GM21528 (cell line): ENCODE results near the gene KLHL21.
"Not testable (repeated sequence)": the region's sequence is repeated elsewhere in the genome, so short reads cannot be mapped to it uniquely, and the experiment has no call there.

Experiments used
- ATAC-seq: cut with Tn5 transposase; IDR thresholded peaks from one replicate; pipeline ENCODE4 v1.9.1; 2021; ENCODE audit warnings: mild to moderate bottlenecking, moderate library complexity; ENCODE audit not compliant: unreplicated experiment, low FRiP score

KLHL21 gene, protein sequence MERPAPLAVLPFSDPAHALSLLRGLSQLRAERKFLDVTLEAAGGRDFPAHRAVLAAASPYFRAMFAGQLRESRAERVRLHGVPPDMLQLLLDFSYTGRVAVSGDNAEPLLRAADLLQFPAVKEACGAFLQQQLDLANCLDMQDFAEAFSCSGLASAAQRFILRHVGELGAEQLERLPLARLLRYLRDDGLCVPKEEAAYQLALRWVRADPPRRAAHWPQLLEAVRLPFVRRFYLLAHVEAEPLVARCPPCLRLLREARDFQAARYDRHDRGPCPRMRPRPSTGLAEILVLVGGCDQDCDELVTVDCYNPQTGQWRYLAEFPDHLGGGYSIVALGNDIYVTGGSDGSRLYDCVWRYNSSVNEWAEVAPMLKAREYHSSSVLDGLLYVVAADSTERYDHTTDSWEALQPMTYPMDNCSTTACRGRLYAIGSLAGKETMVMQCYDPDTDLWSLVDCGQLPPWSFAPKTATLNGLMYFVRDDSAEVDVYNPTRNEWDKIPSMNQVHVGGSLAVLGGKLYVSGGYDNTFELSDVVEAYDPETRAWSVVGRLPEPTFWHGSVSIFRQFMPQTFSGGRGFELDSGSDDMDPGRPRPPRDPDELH

GRCh38 chr1:6602669-6603237 is at the start of gene KLHL21:
Gene KLHL21 (minus strand): TSS chr1:6602869. CDS start chr1:6602817, 52 bp downstream.
- peak; percentile 55 for ATAC-seq

GRCh38 chr1:6651909-6652308 is 49.2 kb upstream of the KLHL21 start:
- no peak for ATAC-seq

DNA sequence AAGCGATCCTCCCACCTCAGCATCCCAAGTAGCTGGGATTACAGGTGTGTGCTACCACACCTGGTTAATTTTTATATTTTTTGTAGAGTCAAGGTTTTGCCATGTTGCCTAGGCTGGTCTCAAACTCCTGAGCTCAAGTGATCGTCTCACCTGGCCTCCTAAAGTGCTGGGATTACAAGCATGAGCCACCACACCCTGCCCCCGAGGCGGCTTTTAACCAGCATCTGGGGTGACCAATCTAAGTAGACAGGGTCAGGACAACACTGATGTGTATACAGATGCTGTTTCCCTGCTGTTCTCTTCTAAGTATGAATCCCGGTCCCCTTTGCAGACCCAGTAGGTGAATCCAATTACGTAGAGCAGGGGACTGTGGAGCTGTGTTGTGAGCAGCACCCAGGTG is 45.9 kb upstream of the KLHL21 start:
- no peak for ATAC-seq

GRCh38 chr1:6646499-6647148 is 44.0 kb upstream of the KLHL21 start:
- ATAC-seq, result no peak

GRCh38 chr1:6645018-6645417 is 42.3 kb upstream of the KLHL21 start:
- no peak for ATAC-seq

GRCh38 chr1:6640867-6641266 is 38.2 kb upstream of the KLHL21 start:
- not testable (repeated sequence) for ATAC-seq

DNA sequence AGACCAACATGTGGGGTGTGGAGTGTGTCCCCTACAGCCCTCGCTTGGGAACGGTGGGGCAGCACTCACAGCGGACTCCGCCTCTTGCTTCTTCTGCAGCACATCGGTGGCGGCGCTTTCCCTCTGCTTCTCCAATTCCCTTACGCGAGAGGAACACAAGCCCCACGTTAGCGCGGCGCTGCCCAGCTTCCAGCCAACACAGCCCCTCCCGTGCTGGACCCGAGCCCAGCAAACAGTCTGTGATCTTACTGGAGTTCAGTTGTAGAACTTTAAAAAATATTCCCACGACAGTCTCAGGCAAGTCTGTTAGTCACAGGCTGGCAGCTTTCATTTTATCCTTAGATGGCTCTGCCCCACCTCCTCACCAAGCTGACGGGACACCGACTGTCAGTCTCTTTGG is 35.6 kb upstream of the KLHL21 start:
- no peak for ATAC-seq

DNA sequence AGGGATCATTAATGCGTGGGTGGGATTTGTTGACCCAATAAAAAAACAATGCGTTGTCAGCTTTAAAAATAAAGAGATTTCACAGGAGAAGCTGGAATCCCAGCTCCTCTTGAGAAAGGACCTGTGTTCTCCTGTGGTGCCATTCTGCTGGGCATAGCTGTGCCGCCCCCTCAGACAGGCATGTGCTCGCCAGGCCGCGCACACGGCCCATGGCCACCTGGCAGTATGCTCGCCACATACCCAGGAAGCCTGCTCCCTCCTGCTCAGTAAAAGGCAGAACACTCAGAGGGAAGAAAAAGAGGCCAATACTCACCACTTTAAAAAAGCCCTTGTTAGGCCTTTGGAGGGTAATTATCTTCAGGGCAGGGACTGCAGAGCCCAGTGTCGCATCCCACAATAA is 35.1 kb upstream of the KLHL21 start:
- ATAC-seq, result no peak

DNA sequence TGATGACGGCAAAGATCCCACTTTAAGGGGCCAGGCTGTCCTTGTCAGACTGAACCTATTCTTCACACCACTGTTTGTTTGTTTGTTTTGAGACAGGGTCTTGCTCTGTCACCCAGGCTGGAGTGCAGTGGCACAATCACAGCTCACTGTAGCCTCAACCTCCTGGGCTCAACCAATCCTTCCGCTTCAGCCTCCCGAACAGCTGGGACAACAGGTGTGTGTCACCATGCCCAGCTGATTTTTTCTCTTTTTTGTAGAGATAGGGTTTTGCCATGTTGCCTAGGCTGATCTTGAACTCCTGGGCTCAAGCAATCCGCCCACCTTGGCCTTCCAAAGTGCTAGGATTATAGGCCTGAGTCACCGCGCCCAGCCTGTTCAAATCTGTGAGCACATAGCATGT is 34.1 kb upstream of the KLHL21 start:
- ATAC-seq, result not testable (repeated sequence)

- ATAC-seq, result no peak
These were observed 33.5 kb upstream of the KLHL21 start for GRCh38 chr1:6635910-6636760.

DNA sequence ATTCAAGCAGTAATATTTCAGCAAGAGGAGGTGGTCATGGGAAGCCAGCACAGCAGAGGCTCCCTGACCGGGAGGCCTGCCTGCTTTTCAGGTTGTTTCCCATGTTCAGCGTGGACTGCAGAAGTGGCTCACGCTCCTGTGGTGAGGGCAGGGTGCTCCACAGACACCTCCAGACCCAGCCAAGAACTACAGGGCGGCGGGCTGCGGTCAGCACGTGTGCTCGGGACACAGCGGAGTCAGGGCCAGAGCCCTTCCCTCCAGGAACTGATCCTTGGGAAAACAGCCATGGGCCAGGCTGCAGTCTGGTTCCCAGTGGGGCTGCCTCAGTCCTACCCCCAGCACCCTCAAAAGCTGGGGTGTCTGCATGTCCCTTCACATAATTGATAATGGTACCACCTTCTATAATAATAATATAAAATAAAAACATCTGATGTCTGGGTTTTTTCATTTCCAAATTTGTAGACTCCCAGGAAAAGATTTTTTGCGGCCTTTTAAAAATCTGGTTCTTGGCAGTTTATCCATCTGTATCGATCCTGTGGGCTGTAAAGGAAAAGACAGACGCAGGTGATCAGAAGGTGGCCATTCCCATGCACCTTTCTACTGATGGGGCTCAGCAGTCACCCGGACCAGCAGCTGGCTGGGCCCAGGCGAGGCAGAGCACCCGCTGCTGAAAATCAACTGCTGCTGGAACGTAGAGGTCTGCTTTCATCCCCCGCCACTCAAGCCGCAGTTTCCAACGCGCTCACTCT is 32.7 kb upstream of the KLHL21 start:
- ATAC-seq, result no peak

GRCh38 chr1:6634371-6635052 is 31.8 kb upstream of the KLHL21 start:
- no peak for ATAC-seq

- ATAC-seq, result no peak
These were observed 30.2 kb upstream of the KLHL21 start for GRCh38 chr1:6632588-6633514.

DNA sequence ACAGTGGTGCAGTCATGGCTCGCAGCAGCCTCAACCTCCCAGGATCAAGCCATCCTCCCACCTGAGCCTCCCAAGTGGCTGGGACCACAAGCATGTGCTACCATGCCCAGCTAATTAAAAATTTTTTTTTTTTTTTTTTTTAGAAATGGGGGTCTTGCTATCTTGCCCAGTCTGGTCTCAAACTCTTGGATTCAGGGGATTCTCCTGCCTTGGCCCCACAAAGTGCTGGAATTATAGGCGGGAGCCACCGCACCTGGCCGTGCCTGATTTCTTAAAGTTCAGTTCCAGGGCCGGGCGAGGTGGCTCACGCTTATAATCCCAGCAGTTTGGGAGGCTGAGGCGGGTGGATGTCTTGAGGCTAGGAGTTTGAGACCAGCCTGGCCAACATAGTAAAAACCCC is 28.4 kb upstream of the KLHL21 start:
- ATAC-seq, result no peak

GRCh38 chr1:6630027-6630426 is 27.4 kb upstream of the KLHL21 start:
- ATAC-seq, result no peak

- ATAC-seq, result no peak
These were observed 26.4 kb upstream of the KLHL21 start for GRCh38 chr1:6628971-6629479.

GRCh38 chr1:6627841-6628545 is 25.3 kb upstream of the KLHL21 start:
- ATAC-seq, result no peak
